ENCODE measurements around the gene ADAM21.

- TF ChIP-seq CTCF (IDR thresholded peaks at IDR 0.05): no peak
- no peak for TF ChIP-seq EZH2 (IDR thresholded peaks at IDR 0.05)
- TF ChIP-seq EZH2phosphoT487 (IDR thresholded peaks at IDR 0.05): no peak
Observed at GRCh38 chr14:70451874-70452273, at the start of gene ADAM21.
